Amniotic stem cell (primary cell): ENCODE data around the gene TNFSF11.

Experiments
- DNase-seq: peaks from one replicate; lab custom pipeline; 2025; lab: John Stamatoyannopoulos, UW

Gene TNFSF11

GRCh38 chr13:42653679-42654078, 79.7 kb downstream of the TNFSF11 start:
- DNase-seq = no peak

GRCh38 chr13:42654212-42654611, 80.3 kb downstream of the TNFSF11 start:
- no peak for DNase-seq

- DNase-seq = no peak
Observed at GRCh38 chr13:42654722-42655121, 80.8 kb downstream of the TNFSF11 start.

- DNase-seq = no peak
Observed at GRCh38 chr13:42656161-42656560, 82.2 kb downstream of the TNFSF11 start.

GRCh38 chr13:42656958-42657357, 83.0 kb downstream of the TNFSF11 start:
- DNase-seq = no peak
